Vagina (tissue), 2 donors: ENCODE data around the gene MTCL1. TPM values are rescaled to one million over a fixed set of nuclear protein-coding genes. Genes with fewer than 3 reads are reported as not detected.

Source experiments
- DNase-seq, 2 donors: peaks; one replicate each; pipeline ENCODE4 v3.0.0-alpha.2; 2017; ENCODE audit errors: extremely low spot score in 2 of 2
- H3K27ac ChIP-seq: fragments of 200-600 bp; sonication (generic); one replicate; pipeline ENCODE4 v1.5.1; 2019
- H3K27me3 ChIP-seq: fragments of 200-600 bp; sonication (generic); one replicate; pipeline ENCODE4 v1.5.1; 2019
- H3K36me3 ChIP-seq, 2 donors: fragments of 200-600 bp; sonication (generic); one replicate each; pipeline ENCODE4 v1.5.1; 2017 to 2019
- H3K4me1 ChIP-seq: fragments of 200-600 bp; sonication (generic); one replicate; pipeline ENCODE4 v1.5.1; 2019
- H3K4me3 ChIP-seq, 2 donors: fragments of 200-600 bp; sonication (generic); 1 replicate in 1 of 2; 2 replicates in 1 of 2; pipeline ENCODE4 v1.5.1; 2016 to 2019
- H3K9me3 ChIP-seq: fragments of 200-600 bp; sonication (generic); one replicate; pipeline ENCODE4 v1.5.1; 2019
- POLR2A ChIP-seq, 2 donors: fragments of 450-650 bp; IDR thresholded peaks; one replicate each; pipeline ENCODE4 v1.6.1; 2017; ENCODE audit warnings: antibody characterized with exemption in 2 of 2, mild to moderate bottlenecking in 2 of 2, moderate library complexity in 2 of 2
- POLR2AphosphoS5 ChIP-seq, 2 donors: sonication (generic); formaldehyde crosslinking; IDR thresholded peaks; one replicate each; pipeline ENCODE4 v1.9.0; 2017; ENCODE audit warnings: antibody characterized with exemption in 2 of 2, mild to moderate bottlenecking in 2 of 2, low read depth in 1 of 2; ENCODE audit not compliant: insufficient read depth in 1 of 2
- intact Hi-C: fragments of 100-400 bp; cut with DNase I; formaldehyde crosslinking; loops from one replicate; pipeline ENCODE4 v1.15.1; 2023
- total RNA-seq: library from RNA; depleted of rRNA; stranded (reverse); fragments of >200 nt; gene quantifications from one replicate; pipeline ENCODE4 v1.2.3, GENCODE V29; 2016
- TF ChIP-seq, protein P1 (sequence below), 3 experiments: fragments of 450-650 bp in 2 of 3; fragments of 200-600 bp in 1 of 3; sonication (generic) in 1 of 3; IDR thresholded peaks; one replicate each; pipeline ENCODE4 v1.5.1; 2017 to 2019; ENCODE audit warnings: antibody characterized with exemption in 3 of 3, mild to moderate bottlenecking in 2 of 3, moderate library complexity in 2 of 3

The MTCL1 gene
- total RNA-seq, 1 donor from 2014 or later: 23.6 TPM

DNA sequence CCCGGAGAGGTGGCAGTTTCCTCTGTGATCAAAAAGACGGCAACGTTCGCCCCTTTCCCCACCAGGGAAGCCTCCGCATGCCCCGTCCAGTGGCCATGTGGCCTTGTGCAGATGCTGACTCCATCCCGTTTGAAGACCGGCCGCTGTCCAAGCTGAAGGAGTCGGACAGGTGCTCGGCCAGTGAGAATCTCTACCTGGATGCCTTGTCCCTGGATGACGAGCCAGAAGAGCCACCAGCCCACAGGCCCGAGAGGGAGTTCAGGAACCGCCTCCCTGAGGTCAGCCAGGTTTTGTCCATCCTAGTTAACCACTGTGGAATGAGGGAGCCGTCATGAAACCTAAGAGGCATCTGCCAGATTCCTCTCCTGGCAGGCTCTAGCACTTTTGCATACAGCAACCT lies 113.6 kb downstream of the MTCL1 start:
- DNase-seq: no peak
- no peaks in the 10 kb centered on the region for H3K9me3 ChIP-seq
- no peaks in the 10 kb centered on the region for H3K27me3 ChIP-seq
- H3K4me1 ChIP-seq: no peaks in the 10 kb centered on the region
- no peak overlapping the region for H3K4me3 ChIP-seq
- TF ChIP-seq, protein P1, sequence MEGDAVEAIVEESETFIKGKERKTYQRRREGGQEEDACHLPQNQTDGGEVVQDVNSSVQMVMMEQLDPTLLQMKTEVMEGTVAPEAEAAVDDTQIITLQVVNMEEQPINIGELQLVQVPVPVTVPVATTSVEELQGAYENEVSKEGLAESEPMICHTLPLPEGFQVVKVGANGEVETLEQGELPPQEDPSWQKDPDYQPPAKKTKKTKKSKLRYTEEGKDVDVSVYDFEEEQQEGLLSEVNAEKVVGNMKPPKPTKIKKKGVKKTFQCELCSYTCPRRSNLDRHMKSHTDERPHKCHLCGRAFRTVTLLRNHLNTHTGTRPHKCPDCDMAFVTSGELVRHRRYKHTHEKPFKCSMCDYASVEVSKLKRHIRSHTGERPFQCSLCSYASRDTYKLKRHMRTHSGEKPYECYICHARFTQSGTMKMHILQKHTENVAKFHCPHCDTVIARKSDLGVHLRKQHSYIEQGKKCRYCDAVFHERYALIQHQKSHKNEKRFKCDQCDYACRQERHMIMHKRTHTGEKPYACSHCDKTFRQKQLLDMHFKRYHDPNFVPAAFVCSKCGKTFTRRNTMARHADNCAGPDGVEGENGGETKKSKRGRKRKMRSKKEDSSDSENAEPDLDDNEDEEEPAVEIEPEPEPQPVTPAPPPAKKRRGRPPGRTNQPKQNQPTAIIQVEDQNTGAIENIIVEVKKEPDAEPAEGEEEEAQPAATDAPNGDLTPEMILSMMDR (IDR thresholded peaks at IDR 0.05): no peak
- TF ChIP-seq POLR2AphosphoS5 (IDR thresholded peaks at IDR 0.05; ENCODE audit: insufficient read depth in 1 of 2, low read depth in 1 of 2): no peak
- TF ChIP-seq POLR2A (IDR thresholded peaks at IDR 0.05): no peak
- intact Hi-C loops: no loop called here
- H3K36me3 ChIP-seq: peaks cover 0 to 7% of the 10 kb centered on the region in 2 donors
- no peak overlapping the region for H3K27ac ChIP-seq

DNA sequence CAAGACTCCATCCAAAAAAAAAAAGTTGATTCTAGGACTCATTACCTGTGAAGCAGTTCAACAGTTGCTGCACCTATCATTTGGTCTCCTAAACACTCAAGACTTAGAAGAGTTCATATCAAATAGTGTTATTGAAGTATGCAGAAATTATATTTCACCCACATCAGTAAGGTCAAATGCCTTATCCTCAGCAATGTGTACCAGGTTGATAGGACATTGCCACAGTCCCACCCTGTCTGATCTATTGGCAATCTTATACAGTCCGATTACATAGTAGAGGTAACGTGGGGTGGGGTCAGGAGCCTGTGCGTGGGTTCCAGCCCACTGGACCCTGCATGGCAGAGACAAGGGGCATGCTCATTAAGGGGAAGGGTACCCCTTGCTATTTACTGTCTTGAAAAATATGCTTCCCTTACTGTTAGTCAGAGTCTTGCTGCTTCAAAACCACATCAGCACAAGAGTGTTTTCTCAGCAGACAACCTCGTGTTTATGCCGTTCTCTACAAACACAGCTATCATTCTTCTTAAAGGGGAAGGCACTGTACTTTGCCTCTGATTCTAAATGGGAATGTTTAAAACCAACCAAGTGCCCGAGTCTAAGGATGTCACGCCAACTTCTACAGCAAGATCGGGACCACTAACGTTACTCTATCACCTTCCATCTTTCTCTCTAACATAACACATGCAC lies 115.2 kb downstream of the MTCL1 start:
- Histone ChIP-seq H3K4me3 (no peak overlapping the region), H3K27me3 (no peaks in the 10 kb centered on the region), H3K4me1 (no peaks in the 10 kb centered on the region), H3K36me3 (peaks cover 0 to 13% of the 10 kb centered on the region in 2 donors), H3K9me3 (no peaks in the 10 kb centered on the region), H3K27ac (no peak overlapping the region)
- no peak for DNase-seq
- TF ChIP-seq, protein P1 (IDR thresholded peaks at IDR 0.05): no peak
- no peak for TF ChIP-seq POLR2AphosphoS5 (IDR thresholded peaks at IDR 0.05; ENCODE audit: insufficient read depth in 1 of 2, low read depth in 1 of 2)
- no peak for TF ChIP-seq POLR2A (IDR thresholded peaks at IDR 0.05)
- intact Hi-C loops: no loop called here

DNA sequence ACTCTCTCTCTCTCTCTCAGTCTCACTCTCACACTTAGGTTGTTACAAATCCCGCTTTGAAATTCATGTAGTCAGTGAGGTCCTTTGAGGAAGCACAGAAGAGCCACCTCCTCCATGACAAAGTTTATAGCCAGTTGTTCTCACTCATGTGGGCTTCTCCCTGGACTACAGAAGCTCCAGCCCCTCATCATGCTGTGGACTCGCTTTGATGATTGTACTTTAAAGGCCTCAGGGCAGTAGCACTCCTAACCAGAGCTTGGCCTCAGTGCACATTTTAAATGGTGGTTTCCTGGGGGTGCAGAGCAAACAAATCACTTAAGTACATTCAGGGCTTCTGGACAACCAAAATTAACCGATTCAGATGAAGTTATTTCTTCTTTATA lies 115.7 kb downstream of the MTCL1 start:
- H3K4me1 ChIP-seq: no peaks in the 10 kb centered on the region
- no peak overlapping the region for H3K27ac ChIP-seq
- H3K36me3 ChIP-seq: peaks cover 0 to 13% of the 10 kb centered on the region in 2 donors
- no peak overlapping the region for H3K4me3 ChIP-seq
- intact Hi-C loops: no loop called here
- no peaks in the 10 kb centered on the region for H3K9me3 ChIP-seq
- no peaks in the 10 kb centered on the region for H3K27me3 ChIP-seq
- TF ChIP-seq, protein P1 (IDR thresholded peaks at IDR 0.05): no peak
- TF ChIP-seq POLR2AphosphoS5 (IDR thresholded peaks at IDR 0.05; ENCODE audit: insufficient read depth in 1 of 2, low read depth in 1 of 2) (no peak), POLR2A (IDR thresholded peaks at IDR 0.05) (no peak)
- DNase-seq: no peak

DNA sequence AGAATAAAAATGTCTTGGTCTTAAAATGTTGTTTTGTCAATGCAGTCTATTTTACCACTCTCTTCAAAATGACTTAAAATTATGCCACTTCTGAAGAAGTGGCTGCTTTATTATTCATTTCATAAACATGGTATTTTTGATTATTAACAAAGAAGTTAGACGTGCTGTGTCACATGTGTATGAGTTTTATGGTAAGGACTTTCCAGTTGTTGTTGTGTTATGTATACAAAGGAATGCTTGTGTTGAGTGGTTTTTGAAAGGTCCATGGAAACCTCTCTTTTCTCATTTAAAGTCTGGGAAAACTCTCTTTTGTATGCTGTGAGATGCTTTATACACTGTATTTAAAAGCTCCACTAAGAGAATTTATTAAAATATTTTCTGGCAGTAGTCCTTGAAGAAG lies 116.2 kb downstream of the MTCL1 start:
- DNase-seq: no peak
- no peak overlapping the region for H3K4me3 ChIP-seq
- intact Hi-C loops: no loop called here
- peaks cover 0 to 13% of the 10 kb centered on the region in 2 donors for H3K36me3 ChIP-seq
- TF ChIP-seq POLR2A (IDR thresholded peaks at IDR 0.05) (no peak), POLR2AphosphoS5 (IDR thresholded peaks at IDR 0.05; ENCODE audit: insufficient read depth in 1 of 2, low read depth in 1 of 2) (no peak)
- TF ChIP-seq, protein P1 (IDR thresholded peaks at IDR 0.05): no peak
- H3K9me3 ChIP-seq: no peaks in the 10 kb centered on the region
- no peak overlapping the region for H3K27ac ChIP-seq
- no peaks in the 10 kb centered on the region for H3K4me1 ChIP-seq
- H3K27me3 ChIP-seq: no peaks in the 10 kb centered on the region

DNA sequence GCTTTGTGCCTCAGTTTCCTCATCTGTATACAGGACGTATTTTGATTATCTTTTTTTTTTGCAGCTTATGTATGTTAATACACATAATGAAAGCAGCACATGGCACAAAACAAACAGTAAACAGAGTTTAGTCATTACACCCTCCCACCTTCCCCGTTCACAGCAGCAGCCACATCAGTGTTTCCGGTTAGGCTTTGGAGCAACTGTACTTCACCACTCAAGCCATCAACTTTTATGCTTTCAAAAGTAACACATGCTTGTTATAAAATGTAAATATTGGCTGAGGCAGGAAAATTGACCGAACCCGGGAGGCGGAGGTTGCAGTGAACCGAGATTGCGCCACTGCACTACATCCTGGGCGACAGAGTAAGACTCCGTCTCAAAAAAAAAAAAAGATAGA lies 117.3 kb downstream of the MTCL1 start:
- intact Hi-C loops: no loop called here

More for the DNA sequence above, 117.3 kb downstream of the MTCL1 start:
- no peak overlapping the region for H3K4me3 ChIP-seq
- peaks cover 0 to 13% of the 10 kb centered on the region in 2 donors for H3K36me3 ChIP-seq
- H3K27me3 ChIP-seq: no peaks in the 10 kb centered on the region
- no peak for DNase-seq
- H3K9me3 ChIP-seq: no peaks in the 10 kb centered on the region
- H3K27ac ChIP-seq: no peak overlapping the region
- TF ChIP-seq, protein P1 (IDR thresholded peaks at IDR 0.05): no peak
- TF ChIP-seq POLR2A (IDR thresholded peaks at IDR 0.05): no peak
- no peak for TF ChIP-seq POLR2AphosphoS5 (IDR thresholded peaks at IDR 0.05; ENCODE audit: insufficient read depth in 1 of 2, low read depth in 1 of 2)
- H3K4me1 ChIP-seq: no peaks in the 10 kb centered on the region
